Effector CD8-positive, alpha-beta T cell (primary cell): ENCODE data around the gene NPL.

Source experiments
- DNase-seq: peaks from one replicate; lab custom pipeline; 2025; lab: John Stamatoyannopoulos, UW

The NPL gene

GRCh38 chr1:182816863-182817262 lies 27.3 kb downstream of the NPL start:
- DNase-seq: no peak

DNA sequence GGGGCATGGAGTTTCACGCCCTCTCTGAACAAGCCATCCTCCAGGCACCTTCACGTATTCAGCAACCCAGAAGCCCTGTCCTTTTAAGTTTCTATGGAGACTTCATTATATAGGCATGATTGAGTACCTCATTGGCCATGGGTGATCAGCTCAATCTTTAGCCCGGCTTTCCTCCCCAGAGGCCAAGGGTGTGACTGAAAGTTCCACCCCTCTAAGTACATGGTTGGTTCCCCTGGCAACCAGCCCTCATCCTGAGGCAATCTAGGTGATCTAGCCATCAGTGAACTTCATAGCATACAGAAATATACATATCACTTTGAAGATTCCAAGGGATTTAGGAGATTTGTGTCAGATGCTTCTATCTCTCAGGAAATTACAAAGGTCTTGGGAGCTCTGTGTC lies 28.2 kb downstream of the NPL start:
- no peak for DNase-seq

DNA sequence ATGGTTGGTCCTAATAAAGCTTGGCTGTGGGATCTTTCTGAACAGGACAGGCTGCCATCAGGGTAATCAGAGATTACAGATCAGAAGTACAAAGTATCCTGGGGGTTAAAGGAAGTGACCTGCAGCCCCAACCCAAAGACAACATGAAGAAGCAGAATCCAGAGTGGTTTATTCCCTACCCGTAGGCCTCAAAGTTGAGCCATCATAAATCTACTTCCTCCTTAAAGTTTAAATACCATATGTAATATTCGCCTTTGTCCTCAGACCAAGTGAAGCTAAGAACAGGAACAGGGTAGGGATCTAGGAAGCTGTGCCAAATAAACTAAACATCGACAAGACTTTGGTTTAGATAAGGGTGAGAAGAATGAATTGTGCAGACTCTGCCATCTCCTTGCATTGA lies 33.6 kb downstream of the NPL start:
- no peak for DNase-seq

DNA sequence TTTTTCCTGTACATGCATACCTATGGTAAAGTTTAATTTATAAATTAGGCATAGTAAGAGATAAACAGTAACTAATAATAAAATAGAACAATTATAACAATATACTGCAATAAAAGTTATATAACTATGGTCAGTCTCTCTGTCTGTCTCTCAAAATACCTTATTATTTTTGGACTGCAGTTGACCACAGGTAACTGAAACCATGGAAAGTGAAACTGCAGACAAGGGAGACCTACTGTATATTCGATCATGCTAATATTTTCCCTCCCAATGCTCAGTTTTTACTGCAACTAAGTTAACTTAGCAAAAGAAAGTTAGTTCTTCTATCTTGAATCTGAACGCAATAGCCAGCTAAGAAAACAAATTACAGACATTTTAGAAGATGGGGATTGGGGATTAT lies 37.3 kb downstream of the NPL start:
- DNase-seq: no peak

GRCh38 chr1:182829285-182829932 lies 39.8 kb downstream of the NPL start:
- DNase-seq: no peak

GRCh38 chr1:182833271-182833670 lies 43.7 kb downstream of the NPL start:
- DNase-seq: no peak

DNA sequence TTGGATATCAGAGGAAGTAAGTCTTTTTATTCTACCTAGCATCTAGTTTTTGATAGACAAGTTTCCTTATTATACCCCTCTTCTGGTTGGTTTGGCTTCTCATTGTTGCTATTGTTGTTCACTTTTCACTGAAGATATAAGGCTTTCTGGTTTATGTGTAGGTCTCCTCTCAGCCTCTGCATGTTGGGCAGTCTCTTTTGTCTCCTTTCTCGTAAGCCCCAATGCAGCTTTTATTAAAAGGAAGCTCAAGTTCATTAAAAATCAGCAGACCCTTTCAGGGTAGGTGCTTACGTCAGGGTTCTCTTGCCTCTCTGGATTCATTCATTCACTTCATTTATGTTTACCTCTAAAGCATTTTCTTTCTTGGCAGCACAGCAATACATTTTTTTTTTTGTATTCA lies 44.8 kb downstream of the NPL start:
- no peak for DNase-seq

DNA sequence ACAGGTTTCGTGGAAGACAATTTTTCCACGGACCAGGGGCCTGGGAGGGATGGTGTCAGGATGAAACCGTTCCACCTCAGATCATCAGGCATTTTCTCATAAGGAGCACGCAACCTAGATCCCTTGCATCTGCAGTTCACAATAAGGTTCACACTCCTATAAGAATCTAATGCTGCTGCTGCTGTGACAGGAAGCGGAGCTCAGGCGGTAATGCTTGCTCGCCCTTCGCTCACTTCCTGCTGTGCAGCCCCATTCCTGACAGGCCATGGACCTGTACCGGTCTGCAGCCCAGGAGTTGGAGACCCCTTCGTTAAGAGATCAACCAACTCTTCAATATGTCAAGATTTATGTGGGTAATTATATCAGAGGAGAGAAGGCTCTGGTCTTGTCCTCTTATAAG lies 46.2 kb downstream of the NPL start:
- DNase-seq: no peak

DNA sequence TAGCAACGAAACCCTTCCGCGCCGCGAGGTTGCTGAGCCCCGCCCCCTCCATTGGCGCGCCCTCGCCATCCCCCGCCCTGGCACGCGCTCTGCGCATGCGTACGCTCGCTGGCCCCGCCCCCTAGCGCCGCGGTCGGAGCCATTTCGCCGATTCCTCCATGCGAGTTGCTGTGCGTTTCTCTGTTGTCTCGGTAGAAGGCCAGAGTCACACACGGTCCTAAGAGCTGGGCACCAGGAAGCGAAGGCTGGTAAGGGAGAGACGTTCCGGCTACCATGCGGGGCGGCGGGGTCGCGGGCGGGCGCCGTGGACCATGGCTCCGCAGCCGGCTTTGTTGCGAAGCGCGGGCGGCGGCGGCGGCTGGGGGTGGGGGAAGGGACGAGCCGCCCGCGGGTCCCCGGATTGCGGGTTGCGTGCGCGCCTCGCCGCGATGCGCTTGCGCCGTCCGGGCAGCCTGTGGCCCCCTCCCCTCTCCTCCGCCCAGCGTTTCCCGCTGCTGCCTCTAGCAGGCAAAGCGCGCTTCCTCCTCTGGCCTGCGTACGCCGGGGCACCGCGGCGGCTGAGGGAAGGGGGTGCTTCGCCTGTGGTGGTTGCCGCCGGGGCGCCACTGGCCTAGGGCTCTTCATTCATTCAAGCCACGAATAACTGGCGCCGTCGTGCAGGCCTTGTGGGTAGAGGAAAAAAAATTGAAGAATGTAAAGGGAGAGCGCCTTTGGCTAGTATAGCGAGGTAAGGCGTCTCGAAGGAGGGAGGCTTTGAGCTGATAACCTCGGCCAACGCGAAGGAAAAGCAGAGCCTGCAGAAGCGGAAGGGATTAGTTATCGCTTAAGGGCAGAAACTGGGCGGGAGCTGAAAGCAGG lies 49.9 kb downstream of the NPL start, which contains the start of gene DHX9:
Gene DHX9 (plus strand): TSS at position 139 of the 858 bp plus-strand sequence. CDS start 3,220 bp downstream, outside the sequence.
- peak; percentile 94 for DNase-seq

DNA sequence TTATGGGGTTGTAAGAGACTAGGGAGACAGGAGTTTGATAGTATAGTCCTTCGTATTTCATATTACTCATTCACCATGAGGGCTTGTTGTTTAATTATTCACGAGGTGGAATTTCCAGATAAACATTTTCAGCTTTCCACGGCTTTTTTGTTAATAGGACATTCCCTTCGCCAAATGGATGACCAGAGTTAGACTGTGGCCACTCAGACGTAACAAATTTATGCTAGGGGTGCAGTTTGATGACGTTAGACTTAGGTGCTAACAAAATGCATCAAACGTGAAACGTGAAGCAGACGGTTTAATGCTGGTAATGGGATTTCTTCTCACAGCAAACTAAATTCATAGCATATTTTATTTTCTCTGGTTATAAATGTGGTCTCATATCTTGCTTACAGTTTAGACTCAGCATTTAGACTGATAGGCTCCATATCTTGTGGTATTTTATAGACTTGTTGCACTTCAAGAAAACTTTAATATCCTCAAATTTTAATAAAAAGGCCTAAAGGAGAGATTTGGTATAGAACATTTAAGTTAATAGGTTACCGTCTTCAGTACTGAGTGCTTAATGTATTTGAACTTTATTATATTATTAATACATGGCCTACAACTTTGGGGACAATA lies 51.9 kb downstream of the NPL start:
- no peak for DNase-seq

DNA sequence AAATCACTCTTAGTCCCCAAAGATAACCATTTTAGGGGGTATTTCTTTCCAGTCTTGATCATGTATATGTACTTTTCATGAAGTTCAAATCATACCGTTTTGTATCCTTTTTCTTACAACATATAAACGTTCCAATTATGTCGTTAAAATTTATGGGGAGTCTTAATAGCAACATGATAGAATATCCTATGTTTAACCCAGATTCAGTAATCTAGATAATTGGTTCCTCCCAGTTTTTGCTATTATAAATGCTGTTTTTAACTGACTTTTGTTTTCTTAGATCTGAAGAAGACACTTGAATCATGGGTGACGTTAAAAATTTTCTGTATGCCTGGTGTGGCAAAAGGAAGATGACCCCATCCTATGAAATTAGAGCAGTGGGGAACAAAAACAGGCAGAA lies 52.7 kb downstream of the NPL start:
- DNase-seq: no peak

DNA sequence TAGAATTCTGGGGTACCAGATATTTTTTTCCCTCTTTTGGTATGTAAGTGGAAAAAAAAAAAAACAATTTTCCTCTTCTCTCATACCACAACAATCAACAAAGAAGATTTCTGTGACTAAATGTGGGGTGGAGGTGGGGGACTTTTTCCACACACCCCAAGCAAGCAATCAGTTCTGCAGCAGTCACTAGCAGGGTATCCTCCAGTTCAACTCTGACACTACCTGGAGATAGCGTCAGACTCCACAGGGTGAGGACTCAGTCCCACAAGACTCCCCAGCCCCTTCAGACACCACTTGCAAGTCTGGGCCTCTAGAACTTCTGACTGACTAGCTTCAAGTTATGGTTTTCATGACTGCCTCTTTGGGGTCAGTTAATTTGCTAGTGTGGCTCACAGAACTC lies 55.8 kb downstream of the NPL start:
- no peak for DNase-seq

DNA sequence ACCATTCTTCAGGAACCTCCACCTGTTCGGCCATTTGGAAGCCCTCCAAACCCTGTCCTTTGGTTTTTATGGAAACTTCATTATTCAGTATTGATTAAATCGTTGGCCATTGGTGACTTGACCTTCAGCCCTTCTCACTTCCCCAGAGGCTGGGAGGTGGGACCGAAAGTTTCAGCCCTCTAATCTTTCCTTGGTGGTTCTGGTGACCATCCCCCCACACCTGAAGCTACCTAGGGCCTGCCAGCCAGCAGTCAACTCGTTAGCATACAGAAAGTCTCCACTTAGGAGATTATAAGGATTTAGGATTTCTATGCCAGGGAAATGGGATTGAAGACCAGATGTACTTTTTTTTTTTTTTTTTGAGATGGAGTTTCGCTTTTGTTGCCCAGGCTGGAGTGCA lies 56.3 kb downstream of the NPL start:
- DNase-seq: no peak

- no peak for DNase-seq
Observed at GRCh38 chr1:182847105-182847504, 57.5 kb downstream of the NPL start.

- DNase-seq: no peak
Observed at GRCh38 chr1:182848736-182849135, 59.2 kb downstream of the NPL start.

- DNase-seq: no peak
Observed at GRCh38 chr1:182850319-182850718, 60.7 kb downstream of the NPL start.

GRCh38 chr1:182851825-182852224 lies 62.3 kb downstream of the NPL start:
- DNase-seq: no peak

GRCh38 chr1:182855911-182856310 lies 66.3 kb downstream of the NPL start:
- DNase-seq: no peak

- no peak for DNase-seq
Observed at GRCh38 chr1:182857212-182857611, 67.6 kb downstream of the NPL start.

GRCh38 chr1:182860658-182861057 lies 71.1 kb downstream of the NPL start:
- DNase-seq: no peak

GRCh38 chr1:182861994-182862393 lies 72.4 kb downstream of the NPL start:
- no peak for DNase-seq

DNA sequence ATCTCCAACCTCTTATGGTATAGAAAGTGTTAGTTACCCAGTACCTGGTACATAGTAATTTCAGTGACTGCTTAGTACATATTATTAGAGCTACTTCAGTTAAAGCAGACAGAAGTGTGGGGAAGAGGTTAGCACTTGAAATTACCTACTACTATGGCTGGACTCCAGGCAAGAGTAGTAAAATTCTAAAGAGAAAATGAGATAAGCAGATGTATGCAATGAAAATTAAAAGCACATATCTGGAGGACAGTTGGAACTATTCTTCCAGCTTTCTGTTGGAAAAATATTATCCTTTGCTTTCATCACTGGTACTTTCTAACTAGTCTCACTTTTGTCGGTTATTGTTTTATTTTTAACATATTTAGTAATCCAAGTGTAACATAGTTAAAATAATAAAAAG lies 73.3 kb downstream of the NPL start:
- DNase-seq: no peak

GRCh38 chr1:182863940-182864339 lies 74.4 kb downstream of the NPL start:
- no peak for DNase-seq
